HepG2 (cell line): ENCODE data around the gene TRIM23. TPM values are rescaled to one million over a fixed set of nuclear protein-coding genes. Genes with fewer than 3 reads are reported as not detected.

Experiments used
- ADNP ChIP-seq: sonication (generic); formaldehyde crosslinking; IDR thresholded peaks from 2 replicates; pipeline ENCODE4 v1.4.0; 2020; ENCODE audit warnings: missing genetic modification reagents
- AGO2 ChIP-seq: fragments of 200-400 bp; formaldehyde crosslinking; optimal IDR thresholded peaks from 2 replicates; pipeline ENCODE3; 2017; ENCODE audit warnings: mild to moderate bottlenecking, low read depth, low read length, moderate library complexity
- GABPB1 ChIP-seq: IDR thresholded peaks from 2 replicates; pipeline ENCODE4 v1.6.1; 2016; ENCODE audit warnings: mild to moderate bottlenecking, missing genetic modification reagents, moderate library complexity, missing compliant biosample characterization
- HOXA9 ChIP-seq: sonication (generic); formaldehyde crosslinking; IDR thresholded peaks from 2 replicates; pipeline ENCODE4 v1.8.1; 2022; ENCODE audit warnings: missing genetic modification reagents, mild to moderate bottlenecking, moderate library complexity, borderline replicate concordance
- JDP2 ChIP-seq: sonication (generic); formaldehyde crosslinking; IDR thresholded peaks from 2 replicates; pipeline ENCODE4 v1.8.1; 2022; ENCODE audit warnings: missing genetic modification reagents, borderline replicate concordance
- MATR3 ChIP-seq: sonication (generic); formaldehyde crosslinking; IDR thresholded peaks from 2 replicates; pipeline ENCODE4 v1.4.0; 2020; ENCODE audit warnings: missing genetic modification reagents
- NR2F2 ChIP-seq: IDR thresholded peaks from 2 replicates; pipeline ENCODE4 v1.6.1; 2012; ENCODE audit warnings: low read depth, inconsistent platforms, borderline replicate concordance
- PBX3 ChIP-seq: sonication (generic); formaldehyde crosslinking; IDR thresholded peaks from 2 replicates; pipeline ENCODE4 v1.8.1; 2023; ENCODE audit warnings: missing genetic modification reagents, inconsistent platforms, borderline replicate concordance
- PCBP2 ChIP-seq: fragments of 200-400 bp; formaldehyde crosslinking; optimal IDR thresholded peaks from 2 replicates; pipeline ENCODE3; 2018; ENCODE audit warnings: low read length, low read depth; ENCODE audit not compliant: poor library complexity, severe bottlenecking
- RARA ChIP-seq: IDR thresholded peaks from 2 replicates; pipeline ENCODE4 v1.6.1; 2016; ENCODE audit warnings: missing genetic modification reagents, missing compliant biosample characterization
- RFXANK ChIP-seq: IDR thresholded peaks from 2 replicates; pipeline ENCODE4 v1.6.1; 2016
- SAP130 ChIP-seq: IDR thresholded peaks from 2 replicates; pipeline ENCODE4 v1.6.1; 2016; ENCODE audit warnings: low read depth
- SNRNP70 ChIP-seq: fragments of 200-400 bp; formaldehyde crosslinking; IDR thresholded peaks from 2 replicates; pipeline ENCODE4 v1.6.1; 2017; ENCODE audit warnings: mild to moderate bottlenecking, low read depth, low read length, moderate library complexity
- ZBTB40 ChIP-seq, 2 experiments: fragments of 450-650 bp in 1 of 2; sonication (generic) in 1 of 2; formaldehyde crosslinking in 1 of 2; IDR thresholded peaks; 2 replicates each; pipeline versions ENCODE4 v1.6.1 to v1.8.0; 2016 to 2022; ENCODE audit warnings: antibody characterized with exemption in 1 of 2, mild to moderate bottlenecking in 1 of 2, missing genetic modification reagents in 1 of 2
- ZMAT3 ChIP-seq: sonication (generic); formaldehyde crosslinking; conservative IDR thresholded peaks from 2 replicates; pipeline ENCODE4 v1.7.0; 2021; ENCODE audit warnings: missing genetic modification reagents
- ZNF280B ChIP-seq: sonication (generic); formaldehyde crosslinking; IDR thresholded peaks from 2 replicates; pipeline ENCODE4 v1.5.0; 2020; ENCODE audit warnings: missing genetic modification reagents, mild to moderate bottlenecking, borderline replicate concordance
- ZNF674 ChIP-seq: sonication (generic); formaldehyde crosslinking; IDR thresholded peaks from 2 replicates; pipeline ENCODE4 v1.5.0; 2020; ENCODE audit warnings: low read depth, mild to moderate bottlenecking, missing genetic modification reagents
- polyA plus RNA-seq, 8 experiments: library from polyadenylated mRNA; depleted of rRNA in 3 of 8; stranded (reverse) in 7 of 8; unstranded in 1 of 8; fragments of >200 nt; fragmentation: Illumina TruSeq in 4 of 8; extraction: Trizol in 4 of 8; gene quantifications; 2 replicates each; pipeline versions ENCODE4 v1.2.1 to v1.2.3, GENCODE V29; 2011 to 2016; ENCODE audit warnings: low read depth in 4 of 8, missing spikeins in 1 of 8, mixed read lengths in 1 of 8; ENCODE audit not compliant: insufficient read depth in 1 of 8
- total RNA-seq, 5 experiments: library from RNA; depleted of rRNA; stranded (reverse); fragments of >200 nt; fragmentation: Illumina TruSeq; extraction: Trizol; gene quantifications; 2 replicates each; pipeline ENCODE4 v1.2.3, GENCODE V29; 2016; ENCODE audit warnings: low read depth in 1 of 5

TRIM23 gene
- total and polyA plus RNA-seq, 2 of the 13 experiments (the other 11 are each of a cell fraction or from before 2014, with no cell fraction given) = 4.6 to 11.4 TPM

- TF ChIP-seq GABPB1 (CRISPR knock-in tag) (peak; percentile 94), AGO2 (no peak), ADNP (CRISPR knock-in tag) (no peak), ZBTB40 (IDR thresholded peaks at IDR 0.05) (no peak; the same call in 1 of the 2 replicates), ZBTB40 (CRISPR knock-in tag; IDR thresholded peaks at IDR 0.05) (peak; percentile 70), RFXANK (0 out of 2 replicates have a peak, but pooled peaks have one; percentile 25), NR2F2 (no peak), ZMAT3 (no peak), PBX3 (CRISPR knock-in tag) (no peak), JDP2 (no peak), PCBP2 (no peak), RARA (CRISPR knock-in tag) (peak; percentile 38; the same call in 1 of the 2 replicates), SAP130 (CRISPR knock-in tag) (peak; percentile 86), ZNF674 (CRISPR knock-in tag) (no peak), SNRNP70 (no peak), MATR3 (no peak), ZNF280B (no peak), HOXA9 (CRISPR knock-in tag) (no peak)
These were observed 730 bp upstream of the TRIM23 start, which contains the start of the genes SHLD3 and TRAPPC13 (continued) for GRCh38 chr5:65624571-65625555.
